Measurements from ENCODE around the gene GABRE.

GABRE gene, protein sequence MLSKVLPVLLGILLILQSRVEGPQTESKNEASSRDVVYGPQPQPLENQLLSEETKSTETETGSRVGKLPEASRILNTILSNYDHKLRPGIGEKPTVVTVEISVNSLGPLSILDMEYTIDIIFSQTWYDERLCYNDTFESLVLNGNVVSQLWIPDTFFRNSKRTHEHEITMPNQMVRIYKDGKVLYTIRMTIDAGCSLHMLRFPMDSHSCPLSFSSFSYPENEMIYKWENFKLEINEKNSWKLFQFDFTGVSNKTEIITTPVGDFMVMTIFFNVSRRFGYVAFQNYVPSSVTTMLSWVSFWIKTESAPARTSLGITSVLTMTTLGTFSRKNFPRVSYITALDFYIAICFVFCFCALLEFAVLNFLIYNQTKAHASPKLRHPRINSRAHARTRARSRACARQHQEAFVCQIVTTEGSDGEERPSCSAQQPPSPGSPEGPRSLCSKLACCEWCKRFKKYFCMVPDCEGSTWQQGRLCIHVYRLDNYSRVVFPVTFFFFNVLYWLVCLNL

DNA sequence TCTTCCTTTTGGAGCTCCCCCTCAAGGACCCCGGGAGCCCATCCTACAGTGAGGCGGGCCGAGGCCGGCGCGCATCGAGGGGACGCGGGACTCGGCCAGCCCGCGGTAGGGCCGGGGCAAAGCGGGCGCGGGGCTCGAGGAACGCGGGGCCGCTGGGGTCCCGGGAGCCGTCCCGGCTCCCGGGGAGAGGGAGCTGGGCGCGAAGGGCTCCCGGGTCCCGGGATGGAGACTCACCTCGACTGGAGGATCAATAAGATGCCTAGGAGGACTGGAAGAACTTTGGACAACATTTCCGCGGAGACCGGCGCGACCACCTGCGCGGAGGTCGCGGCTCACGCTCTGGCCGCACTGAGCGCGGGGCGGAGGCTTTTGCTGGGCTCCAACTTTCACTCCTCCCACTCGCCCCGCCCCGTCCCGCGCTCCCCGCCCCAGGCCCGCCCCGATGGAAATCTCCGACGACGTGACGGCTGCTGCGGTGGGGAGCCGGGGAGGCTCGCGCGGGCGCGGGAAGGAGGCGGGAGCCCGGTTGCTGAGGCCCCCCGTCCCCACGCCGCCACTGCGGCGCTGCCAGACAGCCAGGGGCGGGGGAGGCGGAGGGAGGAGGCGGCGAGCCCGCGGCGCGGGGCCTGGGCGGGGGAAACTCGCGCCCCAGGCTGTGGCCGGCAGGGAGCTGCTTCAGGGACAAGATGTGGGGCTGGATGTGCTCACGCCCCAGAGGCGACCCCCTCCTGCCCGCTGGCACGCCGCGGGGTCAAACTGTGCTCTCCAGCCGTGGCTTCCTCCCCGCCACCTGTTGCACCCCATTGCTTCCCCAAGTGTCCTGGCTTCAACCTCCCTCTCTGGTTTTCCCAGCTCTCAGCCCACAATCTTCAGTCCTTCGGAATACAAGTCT, at the start of gene GABRE:
Gene GABRE (minus strand): TSS at position 341 of the 892 bp plus-strand sequence. CDS start 51 bp downstream, at position 290.
- Histone ChIP-seq H3K9ac (ENCODE audit: low read depth, low read length, poor library complexity, severe bottlenecking) (no peak within 1 kb of the TSS), H3K9me2 (replicated peaks; ENCODE audit: low read depth, low read length) (no peaks in the 10 kb centered on the region), H4K20me1 (ENCODE audit: insufficient read depth, low read length, poor library complexity, severe bottlenecking) (no peaks in the 10 kb centered on the region), H3K4me1 (ENCODE audit: insufficient read depth, low read length, poor library complexity, severe bottlenecking) (no peaks in the 10 kb centered on the region), H3K4me3 (ENCODE audit: low read length, poor library complexity, severe bottlenecking) (no peak within 1 kb of the TSS), H2AFZ (ENCODE audit: low read length) (no peak within 1 kb of the TSS), H3K4me2 (ENCODE audit: low read depth, low read length, poor library complexity, severe bottlenecking) (no peak within 1 kb of the TSS), H3K79me2 (ENCODE audit: insufficient read depth, low read length) (no peaks in the 10 kb centered on the region), H3F3A (ENCODE audit: low read depth) (no peaks in the 10 kb centered on the region), H3K9me3 (ENCODE audit: insufficient read depth, low read depth, low read length) (no peaks in the 10 kb centered on the region), H3K27me3 (ENCODE audit: insufficient read depth, low read length, poor library complexity, severe bottlenecking) (no peaks in the 10 kb centered on the region), H3K36me3 (ENCODE audit: insufficient read depth, low read length) (no peaks in the 10 kb centered on the region)
- no peak for TF ChIP-seq EZH2phosphoT487 (IDR thresholded peaks at IDR 0.05; ENCODE audit: borderline replicate concordance)
- TF ChIP-seq, protein P1, sequence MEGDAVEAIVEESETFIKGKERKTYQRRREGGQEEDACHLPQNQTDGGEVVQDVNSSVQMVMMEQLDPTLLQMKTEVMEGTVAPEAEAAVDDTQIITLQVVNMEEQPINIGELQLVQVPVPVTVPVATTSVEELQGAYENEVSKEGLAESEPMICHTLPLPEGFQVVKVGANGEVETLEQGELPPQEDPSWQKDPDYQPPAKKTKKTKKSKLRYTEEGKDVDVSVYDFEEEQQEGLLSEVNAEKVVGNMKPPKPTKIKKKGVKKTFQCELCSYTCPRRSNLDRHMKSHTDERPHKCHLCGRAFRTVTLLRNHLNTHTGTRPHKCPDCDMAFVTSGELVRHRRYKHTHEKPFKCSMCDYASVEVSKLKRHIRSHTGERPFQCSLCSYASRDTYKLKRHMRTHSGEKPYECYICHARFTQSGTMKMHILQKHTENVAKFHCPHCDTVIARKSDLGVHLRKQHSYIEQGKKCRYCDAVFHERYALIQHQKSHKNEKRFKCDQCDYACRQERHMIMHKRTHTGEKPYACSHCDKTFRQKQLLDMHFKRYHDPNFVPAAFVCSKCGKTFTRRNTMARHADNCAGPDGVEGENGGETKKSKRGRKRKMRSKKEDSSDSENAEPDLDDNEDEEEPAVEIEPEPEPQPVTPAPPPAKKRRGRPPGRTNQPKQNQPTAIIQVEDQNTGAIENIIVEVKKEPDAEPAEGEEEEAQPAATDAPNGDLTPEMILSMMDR (conservative IDR thresholded peaks at IDR 0.05; ENCODE audit: low read length), result no peak

- no peak overlapping the region for H3K4me3 ChIP-seq (ENCODE audit: low read length, poor library complexity, severe bottlenecking)
- H3F3A ChIP-seq (ENCODE audit: low read depth), result no peaks in the 10 kb centered on the region
- no peak overlapping the region for H2AFZ ChIP-seq (ENCODE audit: low read length)
- H3K27me3 ChIP-seq (ENCODE audit: insufficient read depth, low read length, poor library complexity, severe bottlenecking), result no peaks in the 10 kb centered on the region
- H3K9me3 ChIP-seq (ENCODE audit: insufficient read depth, low read depth, low read length), result no peaks in the 10 kb centered on the region
- H3K79me2 ChIP-seq (ENCODE audit: insufficient read depth, low read length), result no peaks in the 10 kb centered on the region
- no peaks in the 10 kb centered on the region for H3K36me3 ChIP-seq (ENCODE audit: insufficient read depth, low read length)
- H4K20me1 ChIP-seq (ENCODE audit: insufficient read depth, low read length, poor library complexity, severe bottlenecking), result no peaks in the 10 kb centered on the region
- no peak overlapping the region for H3K9ac ChIP-seq (ENCODE audit: low read depth, low read length, poor library complexity, severe bottlenecking)
- no peak for TF ChIP-seq EZH2phosphoT487 (IDR thresholded peaks at IDR 0.05; ENCODE audit: borderline replicate concordance)
- TF ChIP-seq, protein P1 (conservative IDR thresholded peaks at IDR 0.05; ENCODE audit: low read length), result no peak
- H3K9me2 ChIP-seq (replicated peaks; ENCODE audit: low read depth, low read length), result no peaks in the 10 kb centered on the region
- no peak overlapping the region for H3K4me2 ChIP-seq (ENCODE audit: low read depth, low read length, poor library complexity, severe bottlenecking)
- no peaks in the 10 kb centered on the region for H3K4me1 ChIP-seq (ENCODE audit: insufficient read depth, low read length, poor library complexity, severe bottlenecking)
Measured at GRCh38 chrX:152020888-152021287, 46.4 kb upstream of the GABRE start.

GRCh38 chrX:151999813-152000212, 25.3 kb upstream of the GABRE start:
- no peaks in the 10 kb centered on the region for H4K20me1 ChIP-seq (ENCODE audit: insufficient read depth, low read length, poor library complexity, severe bottlenecking)
- no peaks in the 10 kb centered on the region for H3K4me1 ChIP-seq (ENCODE audit: insufficient read depth, low read length, poor library complexity, severe bottlenecking)
- H3F3A ChIP-seq (ENCODE audit: low read depth), result no peaks in the 10 kb centered on the region
- no peaks in the 10 kb centered on the region for H3K27me3 ChIP-seq (ENCODE audit: insufficient read depth, low read length, poor library complexity, severe bottlenecking)
- no peak overlapping the region for H3K4me3 ChIP-seq (ENCODE audit: low read length, poor library complexity, severe bottlenecking)
- no peaks in the 10 kb centered on the region for H3K36me3 ChIP-seq (ENCODE audit: insufficient read depth, low read length)
- H3K9me3 ChIP-seq (ENCODE audit: insufficient read depth, low read depth, low read length), result no peaks in the 10 kb centered on the region
- H3K79me2 ChIP-seq (ENCODE audit: insufficient read depth, low read length), result no peaks in the 10 kb centered on the region
- H3K9me2 ChIP-seq (replicated peaks; ENCODE audit: low read depth, low read length), result no peaks in the 10 kb centered on the region
- no peak overlapping the region for H3K4me2 ChIP-seq (ENCODE audit: low read depth, low read length, poor library complexity, severe bottlenecking)
- no peak overlapping the region for H3K9ac ChIP-seq (ENCODE audit: low read depth, low read length, poor library complexity, severe bottlenecking)
- no peak overlapping the region for H2AFZ ChIP-seq (ENCODE audit: low read length)
- TF ChIP-seq, protein P1 (conservative IDR thresholded peaks at IDR 0.05; ENCODE audit: low read length), result no peak
- TF ChIP-seq EZH2phosphoT487 (IDR thresholded peaks at IDR 0.05; ENCODE audit: borderline replicate concordance), result no peak
